ENCODE measurements around the gene ADAMTS12. TPM values are rescaled to one million over a fixed set of nuclear protein-coding genes. Genes with fewer than 3 reads are reported as not detected.

Gene ADAMTS12
- total RNA-seq, 4 donors from 2014 or later = 0.60 to 4.1 (median 1.3) TPM

- Histone ChIP-seq H3K27ac (no peak overlapping the region), H3K9me3 (no peaks in the 10 kb centered on the region), H3K27me3 (no peaks in the 10 kb centered on the region), H3K36me3 (no peaks in the 10 kb centered on the region), H3K4me1 (no peaks in the 10 kb centered on the region), H3K4me3 (no peak overlapping the region)
- TF ChIP-seq POLR2A (IDR thresholded peaks at IDR 0.05) (no peak), POLR2AphosphoS5 (IDR thresholded peaks at IDR 0.05) (no peak), CTCF (IDR thresholded peaks at IDR 0.05) (no peak), EP300 (IDR thresholded peaks at IDR 0.05; ENCODE audit: low read depth) (no peak)
- no peak for DNase-seq
- intact Hi-C loops (cut with DNase I; ENCODE audit: low total_unique reads) (no loop called here), in situ Hi-C loops (cut with MboI; ENCODE audit: low pct_ligation_motif_present in 1 of 4, low pct_unique_long_range_greater_than_20kb in 1 of 4, low sequenced_read_pairs in 3 of 4) (no loop called here)
- WGBS, 2 donors (ENCODE audit: low coverage in 1 of 2) = 65% methylated on average over 4 of the region's 4 CpGs; no CpG with 5 or more reads in 1 of the 2 donors
These were observed 102.7 kb downstream of the ADAMTS12 start for GRCh38 chr5:33788922-33789566.

- Histone ChIP-seq H3K4me1 (no peaks in the 10 kb centered on the region), H3K36me3 (no peaks in the 10 kb centered on the region), H3K4me3 (no peak overlapping the region), H3K9me3 (no peaks in the 10 kb centered on the region), H3K27me3 (no peaks in the 10 kb centered on the region), H3K27ac (no peak overlapping the region)
- no peak for DNase-seq
- intact Hi-C loops (cut with DNase I; ENCODE audit: low total_unique reads) = no loop called here
- no peak for TF ChIP-seq EP300 (IDR thresholded peaks at IDR 0.05; ENCODE audit: low read depth)
- in situ Hi-C loops (cut with MboI; ENCODE audit: low pct_ligation_motif_present in 1 of 4, low pct_unique_long_range_greater_than_20kb in 1 of 4, low sequenced_read_pairs in 3 of 4) = no loop called here
- 39 to 53% methylated on average over 1 of the region's 1 CpG for WGBS, 2 donors (ENCODE audit: low coverage in 1 of 2)
These were observed 106.2 kb downstream of the ADAMTS12 start for GRCh38 chr5:33785571-33785970.

DNA sequence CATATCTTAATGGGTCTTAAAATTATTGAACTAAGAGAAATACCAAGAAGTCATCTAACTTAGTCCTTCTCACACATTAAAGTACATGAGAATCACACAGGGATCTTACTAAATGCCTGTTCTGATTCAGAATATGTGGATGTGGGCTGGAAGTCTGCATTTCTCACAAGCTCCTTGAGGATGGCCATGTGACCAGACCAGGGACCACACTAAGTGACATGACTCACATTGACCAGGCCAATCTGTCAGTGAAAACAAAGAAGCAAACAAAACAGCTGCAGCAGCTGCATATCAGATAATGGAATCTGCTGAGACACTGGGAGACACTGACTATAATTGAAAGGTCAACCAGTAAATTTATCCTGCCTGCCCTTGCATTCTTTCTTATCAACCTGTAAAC lies 110.5 kb downstream of the ADAMTS12 start:
- TF ChIP-seq POLR2A (IDR thresholded peaks at IDR 0.05) (no peak), EP300 (IDR thresholded peaks at IDR 0.05; ENCODE audit: low read depth) (no peak), POLR2AphosphoS5 (IDR thresholded peaks at IDR 0.05) (no peak), CTCF (IDR thresholded peaks at IDR 0.05) (no peak)
- Histone ChIP-seq H3K4me3 (no peak overlapping the region), H3K27ac (no peak overlapping the region), H3K27me3 (no peaks in the 10 kb centered on the region), H3K36me3 (no peaks in the 10 kb centered on the region), H3K9me3 (no peaks in the 10 kb centered on the region), H3K4me1 (no peaks in the 10 kb centered on the region)
- intact Hi-C loops (cut with DNase I; ENCODE audit: low total_unique reads) = no loop called here
- no peak for DNase-seq
- in situ Hi-C loops (cut with MboI; ENCODE audit: low pct_ligation_motif_present in 1 of 4, low pct_unique_long_range_greater_than_20kb in 1 of 4, low sequenced_read_pairs in 3 of 4) = no loop called here

GRCh38 chr5:33776151-33776660 lies 115.6 kb downstream of the ADAMTS12 start:
- Histone ChIP-seq H3K27ac (no peak overlapping the region), H3K4me3 (no peak overlapping the region), H3K36me3 (no peaks in the 10 kb centered on the region), H3K27me3 (no peaks in the 10 kb centered on the region), H3K4me1 (no peaks in the 10 kb centered on the region), H3K9me3 (no peaks in the 10 kb centered on the region)
- intact Hi-C loops (cut with DNase I; ENCODE audit: low total_unique reads) (no loop called here), in situ Hi-C loops (cut with MboI; ENCODE audit: low pct_ligation_motif_present in 1 of 4, low pct_unique_long_range_greater_than_20kb in 1 of 4, low sequenced_read_pairs in 3 of 4) (no loop called here)
- WGBS, 2 donors (ENCODE audit: low coverage in 1 of 2) = 97 to 100% methylated on average over 2 of the region's 2 CpGs
- DNase-seq = no peak
- no peak for TF ChIP-seq POLR2AphosphoS5 (IDR thresholded peaks at IDR 0.05)
- no peak for TF ChIP-seq POLR2A (IDR thresholded peaks at IDR 0.05)
- no peak for TF ChIP-seq EP300 (IDR thresholded peaks at IDR 0.05; ENCODE audit: low read depth)
- TF ChIP-seq CTCF (IDR thresholded peaks at IDR 0.05) = no peak

GRCh38 chr5:33774341-33774740 lies 117.4 kb downstream of the ADAMTS12 start:
- H3K27me3 ChIP-seq = no peaks in the 10 kb centered on the region
- in situ Hi-C loops (cut with MboI; ENCODE audit: low pct_ligation_motif_present in 1 of 4, low pct_unique_long_range_greater_than_20kb in 1 of 4, low sequenced_read_pairs in 3 of 4) = no loop called here
- TF ChIP-seq CTCF (IDR thresholded peaks at IDR 0.05) (no peak), POLR2A (IDR thresholded peaks at IDR 0.05) (no peak), EP300 (IDR thresholded peaks at IDR 0.05; ENCODE audit: low read depth) (no peak), POLR2AphosphoS5 (IDR thresholded peaks at IDR 0.05) (no peak)
- H3K36me3 ChIP-seq = no peaks in the 10 kb centered on the region
- H3K4me3 ChIP-seq = no peak overlapping the region
- DNase-seq = no peak
- no peak overlapping the region for H3K27ac ChIP-seq
- no peaks in the 10 kb centered on the region for H3K9me3 ChIP-seq
- intact Hi-C loops (cut with DNase I; ENCODE audit: low total_unique reads) = no loop called here
- no peaks in the 10 kb centered on the region for H3K4me1 ChIP-seq
- 88 to 100% methylated on average over 1 of the region's 1 CpG for WGBS, 2 donors (ENCODE audit: low coverage in 1 of 2)

All from transverse colon (tissue), 4 donors.